IMR-90 (cell line): ENCODE data around the gene MGAT1. TPM values are rescaled to one million over a fixed set of nuclear protein-coding genes. Genes with fewer than 3 reads are reported as not detected.

Source experiments
- ATAC-seq: fragments of 200-7000 bp; cut with Tn5 transposase; 2 replicates; pipeline ENCODE4 v1.9.1; 2020; ENCODE audit warnings: low read depth, mild to moderate bottlenecking, moderate library complexity
- BruUV-seq: library from RNA; stranded (reverse); fragments of 400-500 nt; replicated peaks from 2 replicates; lab custom pipeline; 2021; lab: Mats Ljungman, UMichigan
- CTCF ChIA-PET: fragments of 300-600 bp; formaldehyde crosslinking; extraction: SDS; loops from one replicate; lab custom pipeline; 2021; ENCODE audit warnings: antibody characterized with exemption; lab: Yijun Ruan, JAX
- POLR2A ChIA-PET: fragments of 300-600 bp; sonication (Branson Sonifier 250); formaldehyde crosslinking; loops from one replicate; lab custom pipeline; 2022; ENCODE audit warnings: antibody characterized with exemption; ENCODE audit not compliant: unreplicated experiment; lab: Charles Lee
- DNase-seq: peaks from one replicate; pipeline ENCODE4 v3.0.0; 2013
- H2AFZ ChIP-seq: replicated peaks from 2 replicates; pipeline ENCODE3; 2013; ENCODE audit warnings: low read length, mild to moderate bottlenecking; ENCODE audit not compliant: poor library complexity
- H2AK5ac ChIP-seq: 2 replicates; pipeline ENCODE4 v1.6.1; 2013; ENCODE audit warnings: low read depth, low read length, inconsistent platforms
- H2AK9ac ChIP-seq: replicated peaks from 2 replicates; pipeline ENCODE3; 2013; ENCODE audit warnings: mild to moderate bottlenecking, low read depth, low read length, moderate library complexity; ENCODE audit not compliant: poor library complexity
- H2BK120ac ChIP-seq: 2 replicates; pipeline ENCODE4 v1.6.1; 2013; ENCODE audit warnings: low read depth, low read length, inconsistent platforms
- H2BK15ac ChIP-seq: 3 replicates; pipeline ENCODE4 v1.6.1; 2013; ENCODE audit warnings: low read depth, low read length, inconsistent platforms
- H2BK20ac ChIP-seq: 2 replicates; pipeline ENCODE4 v1.6.1; 2013; ENCODE audit warnings: low read depth, mild to moderate bottlenecking, inconsistent platforms, low read length, moderate library complexity
- H2BK5ac ChIP-seq: 2 replicates; pipeline ENCODE4 v1.6.1; 2013; ENCODE audit warnings: mild to moderate bottlenecking, low read depth, low read length, inconsistent platforms; ENCODE audit not compliant: poor library complexity, severe bottlenecking
- H3K14ac ChIP-seq: replicated peaks from 2 replicates; pipeline ENCODE4 v1.6.1; 2013; ENCODE audit warnings: low read depth, low read length, inconsistent platforms
- H3K18ac ChIP-seq: 2 replicates; pipeline ENCODE4 v1.6.1; 2013; ENCODE audit warnings: low read depth, low read length, control low read depth
- H3K23ac ChIP-seq: 2 replicates; pipeline ENCODE4 v1.6.1; 2013; ENCODE audit warnings: low read depth, low read length, inconsistent platforms
- H3K27ac ChIP-seq: 2 replicates; pipeline ENCODE4 v1.5.1; 2013; ENCODE audit warnings: mild to moderate bottlenecking, control low read depth, low read length; ENCODE audit not compliant: insufficient read depth
- H3K27me3 ChIP-seq: 2 replicates; pipeline ENCODE4 v1.6.1; 2013; ENCODE audit warnings: low read length; ENCODE audit not compliant: control insufficient read depth, insufficient read depth
- H3K36me3 ChIP-seq: 2 replicates; pipeline ENCODE4 v1.6.1; 2013; ENCODE audit warnings: low read length, mixed read lengths; ENCODE audit not compliant: control insufficient read depth, insufficient read depth
- H3K4ac ChIP-seq: 2 replicates; pipeline ENCODE4 v1.6.1; 2013; ENCODE audit warnings: low read depth, low read length, inconsistent platforms
- H3K4me1 ChIP-seq: 2 replicates; pipeline ENCODE4 v1.6.1; 2013; ENCODE audit warnings: low read length, mixed read lengths; ENCODE audit not compliant: control insufficient read depth, insufficient read depth
- H3K4me2 ChIP-seq: 2 replicates; pipeline ENCODE4 v1.6.1; 2013; ENCODE audit warnings: low read depth, mild to moderate bottlenecking, control low read depth, low read length, moderate library complexity
- H3K4me3 ChIP-seq: 2 replicates; pipeline ENCODE4 v1.5.1; 2013; ENCODE audit warnings: low read depth, mild to moderate bottlenecking, control low read depth, low read length, moderate library complexity; ENCODE audit not compliant: insufficient read depth
- H3K56ac ChIP-seq: 2 replicates; pipeline ENCODE4 v1.6.1; 2013; ENCODE audit warnings: low read length, inconsistent platforms; ENCODE audit not compliant: insufficient read depth; ENCODE audit errors: extremely low read depth
- H3K79me1 ChIP-seq, 2 experiments: 2 replicates each; pipeline ENCODE4 v1.6.1; 2013; ENCODE audit warnings: low read length in 2 of 2, inconsistent platforms in 1 of 2, low read depth in 1 of 2
- H3K9ac ChIP-seq: 2 replicates; pipeline ENCODE4 v1.6.1; 2013; ENCODE audit warnings: low read depth, low read length, control low read depth
- H3K9me1 ChIP-seq: 2 replicates; pipeline ENCODE4 v1.6.1; 2013; ENCODE audit warnings: low read length, inconsistent platforms; ENCODE audit not compliant: insufficient read depth
- H3K9me3 ChIP-seq: 2 replicates; pipeline ENCODE4 v1.6.1; 2013; ENCODE audit warnings: low read length; ENCODE audit not compliant: control insufficient read depth, insufficient read depth
- H4K20me1 ChIP-seq: 2 replicates; pipeline ENCODE4 v1.6.1; 2013; ENCODE audit warnings: low read length, inconsistent platforms; ENCODE audit not compliant: insufficient read depth
- H4K5ac ChIP-seq: 2 replicates; pipeline ENCODE4 v1.6.1; 2013; ENCODE audit warnings: mild to moderate bottlenecking, low read depth, low read length, control low read depth
- H4K8ac ChIP-seq, 2 experiments: 2 replicates each; pipeline ENCODE4 v1.6.1; 2013; ENCODE audit warnings: low read depth in 2 of 2, low read length in 2 of 2, control low read depth in 1 of 2, inconsistent platforms in 1 of 2
- H4K91ac ChIP-seq: 2 replicates; pipeline ENCODE4 v1.6.1; 2013; ENCODE audit warnings: low read depth, low read length, inconsistent platforms; ENCODE audit not compliant: insufficient read depth
- BHLHE40 ChIP-seq: fragments of 150-350 bp; IDR thresholded peaks from 2 replicates; pipeline ENCODE4 v1.6.1; 2016; ENCODE audit warnings: mild to moderate bottlenecking, low read depth, low read length
- CEBPB ChIP-seq: IDR thresholded peaks from 2 replicates; pipeline ENCODE4 v1.6.1; 2012; ENCODE audit warnings: low read depth, low read length, improper control_type of control experiment
- CHD1 ChIP-seq: IDR thresholded peaks from 2 replicates; pipeline ENCODE4 v1.6.1; 2012; ENCODE audit warnings: low read depth, low read length, improper control_type of control experiment
- CTCF ChIP-seq: conservative IDR thresholded peaks from 2 replicates; pipeline ENCODE4 v1.5.1; 2012; ENCODE audit warnings: mild to moderate bottlenecking, low read depth, low read length, improper control_type of control experiment
- ELK1 ChIP-seq: fragments of 150-350 bp; IDR thresholded peaks from 2 replicates; pipeline ENCODE4 v1.6.1; 2016; ENCODE audit warnings: low read depth, mild to moderate bottlenecking, low read length, moderate library complexity, borderline replicate concordance
- FOS ChIP-seq: fragments of 150-350 bp; IDR thresholded peaks from 2 replicates; pipeline ENCODE4 v1.6.1; 2016; ENCODE audit warnings: low read depth, low read length
- MAFK ChIP-seq: IDR thresholded peaks from 2 replicates; pipeline ENCODE4 v1.6.1; 2012; ENCODE audit warnings: low read depth, low read length, improper control_type of control experiment
- MAZ ChIP-seq: IDR thresholded peaks from 2 replicates; pipeline ENCODE4 v1.6.1; 2012; ENCODE audit warnings: low read depth, mild to moderate bottlenecking, low read length, improper control_type of control experiment, moderate library complexity, borderline replicate concordance
- MXI1 ChIP-seq: IDR thresholded peaks from 2 replicates; pipeline ENCODE4 v1.6.1; 2012; ENCODE audit warnings: low read depth, mild to moderate bottlenecking, low read length, moderate library complexity, borderline replicate concordance
- NFE2L2 ChIP-seq: fragments of 150-350 bp; IDR thresholded peaks from 2 replicates; pipeline ENCODE4 v1.6.1; 2016; ENCODE audit warnings: low read depth, mild to moderate bottlenecking, low read length
- POLR2A ChIP-seq: IDR thresholded peaks from 2 replicates; pipeline ENCODE4 v1.6.1; 2012; ENCODE audit warnings: mild to moderate bottlenecking, low read depth, low read length
- RAD21 ChIP-seq: IDR thresholded peaks from 2 replicates; pipeline ENCODE4 v1.6.1; 2012; ENCODE audit warnings: low read length, improper control_type of control experiment
- RCOR1 ChIP-seq: IDR thresholded peaks from 2 replicates; pipeline ENCODE4 v1.6.1; 2012; ENCODE audit warnings: mild to moderate bottlenecking, low read length, improper control_type of control experiment; ENCODE audit not compliant: insufficient replicate concordance
- RFX5 ChIP-seq: IDR thresholded peaks from 2 replicates; pipeline ENCODE4 v1.8.0; 2012; ENCODE audit warnings: low read depth, mild to moderate bottlenecking, low read length, moderate library complexity
- SMC3 ChIP-seq: fragments of 150-350 bp; IDR thresholded peaks from 2 replicates; pipeline ENCODE4 v1.6.1; 2016; ENCODE audit warnings: low read depth, mild to moderate bottlenecking, antibody characterized with exemption, low read length, moderate library complexity
- USF2 ChIP-seq: fragments of 150-350 bp; IDR thresholded peaks from 2 replicates; pipeline ENCODE4 v1.6.1; 2017; ENCODE audit warnings: mild to moderate bottlenecking, antibody characterized with exemption, low read length, low read depth
- WGBS, 2 experiments: methylation state at CpG; one replicate each; pipeline versions ENCODE4 v1.1.5 to v1.1.7; 2013; ENCODE audit warnings: missing lambda C conversion rate in 2 of 2; ENCODE audit not compliant: insufficient read length in 1 of 2; ENCODE audit errors: extremely low coverage in 2 of 2; 5-methylcytosine and 5-hydroxymethylcytosine counted together
- dilution Hi-C: fragments of 300-500 bp; cut with HindIII; formaldehyde crosslinking; loops from one replicate; pipeline ENCODE4 v1.14.3; 2018; ENCODE audit warnings: low sequenced_read_pairs; ENCODE audit not compliant: unreplicated experiment
- in situ Hi-C: fragments of 300-500 bp; cut with MboI; formaldehyde crosslinking; loops from 3 replicates; pipeline ENCODE4 v1.14.3; 2019; ENCODE audit warnings: low sequenced_read_pairs, inconsistent platforms, mixed read lengths
- intact Hi-C: fragments of 100-400 bp; cut with micrococcal nuclease; formaldehyde crosslinking; loops from 2 replicates; pipeline ENCODE4 v1.10.0; 2022
- polyA plus RNA-seq, 3 experiments: library from polyadenylated mRNA; depleted of rRNA; stranded (reverse); fragments of >200 nt; gene quantifications; 2 replicates each; pipeline ENCODE4 v1.2.3, GENCODE V29; 2012; ENCODE audit warnings: low replicate concordance in 1 of 3
- total RNA-seq: library from RNA; depleted of rRNA; stranded (reverse); fragments of >200 nt; gene quantifications from 2 replicates; pipeline ENCODE4 v1.2.3, GENCODE V29; 2012

The MGAT1 gene
- total and polyA plus RNA-seq, 2 of the 4 experiments (the other 2 are of a cell fraction), result 56.3 to 141 TPM

GRCh38 chr5:180808461-180809000 lies 5.9 kb upstream of the MGAT1 start:
- Histone ChIP-seq H2BK5ac (no peak overlapping the region), H3K4ac (peak overlapping the region; percentile 39), H4K20me1 (no peaks in the 10 kb centered on the region), H2AK5ac (peak overlapping the region; percentile 66), H2BK20ac (no peak overlapping the region), H3K4me2 (peak overlapping the region; percentile 86), H2BK15ac (no peak overlapping the region), H3K4me1 (peaks cover 11% of the 10 kb centered on the region), H3K56ac (no peak overlapping the region), H3K27me3 (no peaks in the 10 kb centered on the region), H4K5ac (no peak overlapping the region), H2BK120ac (no peak overlapping the region), H3K9ac (peak overlapping the region; percentile 96), H3K18ac (no peak overlapping the region), H3K9me1 (peaks cover 17% of the 10 kb centered on the region), H2AFZ (no peak overlapping the region), H3K36me3 (peaks cover 7% of the 10 kb centered on the region; the same call in 1 of the 2 replicates), H3K14ac (peak overlapping the region; percentile 77), H4K91ac (no peak overlapping the region), H3K27ac (peak overlapping the region; percentile 21; the same call in 1 of the 2 replicates), H2AK9ac (peak overlapping the region; percentile 66), H3K4me3 (peak overlapping the region; percentile 56; the same call in 1 of the 2 replicates), H3K23ac (peak overlapping the region; percentile 44; the same call in 1 of the 2 replicates), H3K79me1 (peaks cover 36 to 54% of the 10 kb centered on the region in 2 experiments), H3K9me3 (no peaks in the 10 kb centered on the region), H4K8ac (peak overlapping the region; percentile 61 to 98; a peak in 2 of 4 replicates)
- ChIA-PET CTCF (no interaction called here), POLR2A (interaction anchor here (0.5 kb wide), 1 partner anchor 52 kb away, joined by 3 read pairs; no protein-coding TSS in a partner anchor)
- no CpG with 5 or more reads among the region's 5 CpGs for WGBS, 2 experiments
- intact Hi-C loops, result no loop called here
- no peak for ATAC-seq
- TF ChIP-seq ELK1 (no peak), FOS (no peak), RAD21 (no peak), NFE2L2 (no peak), CHD1 (no peak), MAFK (no peak), RFX5 (no peak), USF2 (no peak), POLR2A (no peak), RCOR1 (no peak), CEBPB (no peak), BHLHE40 (no peak), MAZ (no peak), SMC3 (no peak), MXI1 (no peak), CTCF (no peak)
- no TSS peak for BruUV-seq
- in situ Hi-C loops, result loop anchor here (10.0 kb wide), 2 partner anchors 376 to 446 kb away; no protein-coding TSS in a partner anchor
- DNase-seq, result no peak
- dilution Hi-C loops, result no loop called here
